Ascending aorta (tissue), 2 donors: ENCODE data around the gene ITCH. TPM values are rescaled to one million over a fixed set of nuclear protein-coding genes. Genes with fewer than 3 reads are reported as not detected.
"Not testable (repeated sequence)": the region's sequence is repeated elsewhere in the genome, so short reads cannot be mapped to it uniquely, and the experiment has no call there.

Experiments
- DNase-seq, 2 donors: peaks; one replicate each; pipeline ENCODE4 v3.0.0-alpha.2; 2019; ENCODE audit warnings: low spot score in 2 of 2
- H3K27ac ChIP-seq, 2 donors: fragments of 200-600 bp; sonication (generic); one replicate each; pipeline ENCODE4 v1.5.1; 2016 to 2017; ENCODE audit warnings: mild to moderate bottlenecking in 1 of 2
- H3K27me3 ChIP-seq: fragments of 200-600 bp; sonication (generic); one replicate; pipeline ENCODE4 v1.5.1; 2017
- H3K36me3 ChIP-seq, 2 donors: fragments of 200-600 bp; sonication (generic); one replicate each; pipeline ENCODE4 v1.5.1; 2016
- H3K4me1 ChIP-seq, 2 donors: fragments of 200-600 bp; sonication (generic); one replicate each; pipeline ENCODE4 v1.5.1; 2016 to 2017; ENCODE audit warnings: mild to moderate bottlenecking in 1 of 2
- H3K4me3 ChIP-seq, 2 donors: fragments of 200-600 bp; sonication (generic); one replicate each; pipeline ENCODE4 v1.5.1; 2016 to 2017; ENCODE audit warnings: mild to moderate bottlenecking in 1 of 2
- H3K9me3 ChIP-seq, 2 donors: fragments of 200-600 bp; sonication (generic); one replicate each; pipeline ENCODE4 v1.5.1; 2016
- CTCF ChIP-seq, 3 experiments: fragments of 200-600 bp in 2 of 3; fragments of 450-650 bp in 1 of 3; sonication (generic) in 2 of 3; IDR thresholded peaks; one replicate each; pipeline ENCODE4 v1.5.1; 2016 to 2019; ENCODE audit warnings: antibody characterized with exemption in 3 of 3, mild to moderate bottlenecking in 1 of 3, moderate library complexity in 1 of 3
- intact Hi-C: fragments of 100-400 bp; cut with DNase I; formaldehyde crosslinking; loops from one replicate; pipeline ENCODE4 v1.15.1; 2023
- total RNA-seq: library from RNA; depleted of rRNA; stranded (reverse); fragments of >200 nt; gene quantifications from one replicate; pipeline ENCODE4 v1.1.0, GENCODE V29; 2016

ITCH gene
- total RNA-seq, 1 donor from 2014 or later = 42.8 TPM

GRCh38 chr20:34389954-34390555, 27.0 kb downstream of the ITCH start:
- intact Hi-C loops = no loop called here
- Histone ChIP-seq H3K27ac (no peak overlapping the region), H3K4me1 (peaks cover 0 to 21% of the 10 kb centered on the region in 2 donors), H3K4me3 (no peak overlapping the region), H3K27me3 (no peaks in the 10 kb centered on the region), H3K9me3 (no peaks in the 10 kb centered on the region), H3K36me3 (peaks cover 10 to 20% of the 10 kb centered on the region in 2 donors)
- no peak for DNase-seq
- TF ChIP-seq CTCF (IDR thresholded peaks at IDR 0.05) = no peak

GRCh38 chr20:34396408-34396807, 33.3 kb downstream of the ITCH start:
- intact Hi-C loops = loop anchor here (5.0 kb wide), 1 partner anchor 34 kb away; the partner anchor contains the start of gene ITCH
- Histone ChIP-seq H3K4me3 (no peak overlapping the region), H3K4me1 (peaks cover 0 to 13% of the 10 kb centered on the region in 2 donors), H3K9me3 (no peaks in the 10 kb centered on the region), H3K27me3 (no peaks in the 10 kb centered on the region), H3K27ac (no peak overlapping the region), H3K36me3 (peaks cover 17 to 37% of the 10 kb centered on the region in 2 donors)
- TF ChIP-seq CTCF (IDR thresholded peaks at IDR 0.05) = no peak
- DNase-seq = no peak

GRCh38 chr20:34397096-34397495, 34.0 kb downstream of the ITCH start:
- intact Hi-C loops = loop anchor here (5.0 kb wide), 1 partner anchor 35 kb away; the partner anchor contains the start of gene ITCH
- Histone ChIP-seq H3K4me3 (no peak overlapping the region), H3K9me3 (no peaks in the 10 kb centered on the region), H3K27me3 (no peaks in the 10 kb centered on the region), H3K27ac (no peak overlapping the region), H3K36me3 (peaks cover 17 to 40% of the 10 kb centered on the region in 2 donors), H3K4me1 (peaks cover 0 to 14% of the 10 kb centered on the region in 2 donors)
- no peak for TF ChIP-seq CTCF (IDR thresholded peaks at IDR 0.05)
- DNase-seq = no peak

- H3K4me3 ChIP-seq, H3K9me3 ChIP-seq, H3K27me3 ChIP-seq, intact Hi-C loops, DNase-seq, H3K27ac ChIP-seq: not testable (repeated sequence)
- Histone ChIP-seq H3K36me3 (peaks cover 7 to 16% of the 10 kb centered on the region in 2 donors), H3K4me1 (peaks cover 0 to 16% of the 10 kb centered on the region in 2 donors)
These were observed 37.7 kb downstream of the ITCH start for GRCh38 chr20:34400776-34401175.

GRCh38 chr20:34401741-34402455, 38.8 kb downstream of the ITCH start:
- H3K9me3 ChIP-seq = no peaks in the 10 kb centered on the region
- intact Hi-C loops = no loop called here
- peaks cover 7 to 11% of the 10 kb centered on the region in 2 donors for H3K36me3 ChIP-seq
- no peaks in the 10 kb centered on the region for H3K27me3 ChIP-seq
- H3K27ac ChIP-seq = no peak overlapping the region
- TF ChIP-seq CTCF (IDR thresholded peaks at IDR 0.05) = no peak
- no peak for DNase-seq
- peaks cover 0 to 16% of the 10 kb centered on the region in 2 donors for H3K4me1 ChIP-seq
- no peak overlapping the region for H3K4me3 ChIP-seq

GRCh38 chr20:34402461-34402860, 39.4 kb downstream of the ITCH start:
- no peak overlapping the region for H3K27ac ChIP-seq
- no peak for DNase-seq
- H3K4me3 ChIP-seq = no peak overlapping the region
- H3K27me3 ChIP-seq = no peaks in the 10 kb centered on the region
- H3K36me3 ChIP-seq = peaks cover 7 to 11% of the 10 kb centered on the region in 2 donors
- TF ChIP-seq CTCF (IDR thresholded peaks at IDR 0.05) = no peak
- H3K9me3 ChIP-seq = no peaks in the 10 kb centered on the region
- H3K4me1 ChIP-seq = peaks cover 0 to 16% of the 10 kb centered on the region in 2 donors
- intact Hi-C loops = no loop called here
